PC-3 (cell line): Measurements from ENCODE around the gene MPPED1.

Experiments used
- EZH2 ChIP-seq: fragments of 300-600 bp; sonication (generic); IDR thresholded peaks from one replicate; pipeline ENCODE4 v1.6.1; 2017; ENCODE audit warnings: antibody characterized with exemption, mild to moderate bottlenecking, low read length; ENCODE audit not compliant: unreplicated experiment
- EZH2phosphoT487 ChIP-seq: fragments of 300-600 bp; sonication (generic); IDR thresholded peaks from 2 replicates; pipeline ENCODE4 v1.6.1; 2018; ENCODE audit warnings: mild to moderate bottlenecking, antibody characterized with exemption, low read length, borderline replicate concordance
- TF ChIP-seq, protein P1 (sequence below): fragments of 300-600 bp; sonication (generic); conservative IDR thresholded peaks from 2 replicates; pipeline ENCODE4 v1.5.1; 2017; ENCODE audit warnings: antibody characterized with exemption, low read depth, mild to moderate bottlenecking, low read length

- TF ChIP-seq, protein P1, sequence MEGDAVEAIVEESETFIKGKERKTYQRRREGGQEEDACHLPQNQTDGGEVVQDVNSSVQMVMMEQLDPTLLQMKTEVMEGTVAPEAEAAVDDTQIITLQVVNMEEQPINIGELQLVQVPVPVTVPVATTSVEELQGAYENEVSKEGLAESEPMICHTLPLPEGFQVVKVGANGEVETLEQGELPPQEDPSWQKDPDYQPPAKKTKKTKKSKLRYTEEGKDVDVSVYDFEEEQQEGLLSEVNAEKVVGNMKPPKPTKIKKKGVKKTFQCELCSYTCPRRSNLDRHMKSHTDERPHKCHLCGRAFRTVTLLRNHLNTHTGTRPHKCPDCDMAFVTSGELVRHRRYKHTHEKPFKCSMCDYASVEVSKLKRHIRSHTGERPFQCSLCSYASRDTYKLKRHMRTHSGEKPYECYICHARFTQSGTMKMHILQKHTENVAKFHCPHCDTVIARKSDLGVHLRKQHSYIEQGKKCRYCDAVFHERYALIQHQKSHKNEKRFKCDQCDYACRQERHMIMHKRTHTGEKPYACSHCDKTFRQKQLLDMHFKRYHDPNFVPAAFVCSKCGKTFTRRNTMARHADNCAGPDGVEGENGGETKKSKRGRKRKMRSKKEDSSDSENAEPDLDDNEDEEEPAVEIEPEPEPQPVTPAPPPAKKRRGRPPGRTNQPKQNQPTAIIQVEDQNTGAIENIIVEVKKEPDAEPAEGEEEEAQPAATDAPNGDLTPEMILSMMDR, result no peak
- no peak for TF ChIP-seq EZH2
- TF ChIP-seq EZH2phosphoT487, result no peak
Observed at GRCh38 chr22:43442386-43443151, 30.8 kb downstream of the MPPED1 start.
